Endothelial cell of umbilical vein (primary cell): Measurements from ENCODE around the gene CTF1. TPM values are rescaled to one million over a fixed set of nuclear protein-coding genes. Genes with fewer than 3 reads are reported as not detected.

Experiments used
- BruUV-seq: library from RNA; stranded (reverse); fragments of 400-500 nt; replicated peaks from 2 replicates; lab custom pipeline; 2021; lab: Mats Ljungman, UMichigan
- CTCF ChIA-PET: fragments of 300-600, 350-600 bp; sonication (Branson Sonifier 250); formaldehyde crosslinking; loops from one replicate; lab custom pipeline; 2021; ENCODE audit warnings: antibody characterized with exemption, inconsistent platforms; lab: Charles Lee
- POLR2A ChIA-PET: fragments of 300-600, 350-600 bp; sonication (Branson Sonifier 250); formaldehyde crosslinking; loops from one replicate; lab custom pipeline; 2021; ENCODE audit warnings: antibody characterized with exemption, inconsistent platforms; lab: Charles Lee
- DNase-seq: peaks from one replicate; pipeline ENCODE4 v3.0.0-alpha.2; 2011; ENCODE audit warnings: low read depth, low spot score
- FAIRE-seq: peaks from 2 replicates; lab custom pipeline; 2011; peaks lifted over from hg19 to GRCh38; lab: Jason Lieb, UNC
- H2AFZ ChIP-seq: 2 replicates; pipeline ENCODE4 v1.6.0; 2012; ENCODE audit warnings: low read depth, low read length, control low read depth, inconsistent platforms
- H3K27ac ChIP-seq: 2 replicates; pipeline ENCODE4 v1.5.1; 2011; ENCODE audit warnings: low read depth, mild to moderate bottlenecking, control low read depth, low read length, moderate library complexity; ENCODE audit not compliant: insufficient read depth
- H3K27me3 ChIP-seq, 2 experiments: 2 replicates each; pipeline versions ENCODE4 v1.6.0 to v1.6.1; 2011; ENCODE audit warnings: low read length in 2 of 2, mixed read lengths in 1 of 2; ENCODE audit not compliant: control insufficient read depth in 2 of 2, insufficient read depth in 2 of 2
- H3K36me3 ChIP-seq, 2 experiments: 2 replicates in 1 of 2; 3 replicates in 1 of 2; pipeline ENCODE4 v1.5.1; 2011; ENCODE audit warnings: low read length in 2 of 2, mild to moderate bottlenecking in 1 of 2, moderate library complexity in 1 of 2; ENCODE audit not compliant: control insufficient read depth in 2 of 2, insufficient read depth in 2 of 2; ENCODE audit errors: extremely low read depth in 1 of 2
- H3K4me1 ChIP-seq: 3 replicates; pipeline ENCODE4 v1.5.1; 2011; ENCODE audit warnings: mild to moderate bottlenecking, low read length; ENCODE audit not compliant: control insufficient read depth, insufficient read depth; ENCODE audit errors: extremely low read depth
- H3K4me2 ChIP-seq: 2 replicates; pipeline ENCODE4 v1.6.1; 2011; ENCODE audit warnings: low read length, control low read depth, mixed read lengths; ENCODE audit not compliant: insufficient read depth
- H3K4me3 ChIP-seq, 3 experiments: fragments of 200-600 bp in 1 of 3; sonication (generic), shearing (Covaris generic) in 1 of 3; replicated peaks in 1 of 3; 2 replicates each; pipeline ENCODE4 v1.5.1; 2011 to 2016; ENCODE audit warnings: control low read depth in 3 of 3, low read length in 3 of 3, mild to moderate bottlenecking in 2 of 3, inconsistent platforms in 1 of 3, low read depth in 1 of 3, moderate library complexity in 1 of 3; ENCODE audit not compliant: insufficient read depth in 1 of 3
- H3K79me2 ChIP-seq: 2 replicates; pipeline ENCODE4 v1.6.0; 2012; ENCODE audit warnings: low read length, inconsistent platforms; ENCODE audit not compliant: control insufficient read depth, insufficient read depth
- H3K9ac ChIP-seq: replicated peaks from 2 replicates; pipeline ENCODE3; 2011; ENCODE audit warnings: low read length, control low read depth; ENCODE audit not compliant: insufficient read depth; ENCODE audit errors: extremely low read depth
- H3K9me1 ChIP-seq: replicated peaks from 3 replicates; pipeline ENCODE4 v1.6.0; 2011; ENCODE audit warnings: mild to moderate bottlenecking, low read length; ENCODE audit not compliant: control insufficient read depth, insufficient read depth; ENCODE audit errors: extremely low read depth
- H3K9me3 ChIP-seq: replicated peaks from 2 replicates; pipeline ENCODE4 v1.5.1; 2012; ENCODE audit warnings: low read length, inconsistent platforms; ENCODE audit not compliant: control insufficient read depth, insufficient read depth
- H4K20me1 ChIP-seq: replicated peaks from 2 replicates; pipeline ENCODE3; 2011; ENCODE audit warnings: mild to moderate bottlenecking, low read length; ENCODE audit not compliant: control insufficient read depth, insufficient read depth; ENCODE audit errors: extremely low read depth
- EZH2 ChIP-seq: IDR thresholded peaks from 2 replicates; pipeline ENCODE4 v1.6.1; 2012; ENCODE audit warnings: borderline replicate concordance, low read depth, mild to moderate bottlenecking, moderate library complexity, low read length, inconsistent platforms; ENCODE audit not compliant: severe bottlenecking
- JUN ChIP-seq: IDR thresholded peaks from 2 replicates; pipeline ENCODE4 v1.6.1; 2011; ENCODE audit warnings: borderline replicate concordance, low read depth; ENCODE audit not compliant: insufficient read length, insufficient read depth
- POLR2A ChIP-seq: IDR thresholded peaks from 2 replicates; pipeline ENCODE4 v1.6.1; 2012; ENCODE audit warnings: low read depth, mild to moderate bottlenecking, control low read depth, low read length
- POLR2AphosphoS5 ChIP-seq: IDR thresholded peaks from 2 replicates; pipeline ENCODE4 v1.6.1; 2012; ENCODE audit warnings: low read depth, mild to moderate bottlenecking, control low read depth, low read length, moderate library complexity; ENCODE audit not compliant: insufficient read depth
- dilution Hi-C: fragments of 300-500 bp; cut with MboI; formaldehyde crosslinking; loops from one replicate; pipeline ENCODE4 v1.15.0; 2019; ENCODE audit warnings: low sequenced_read_pairs; ENCODE audit not compliant: extremely low pct_ligation_motif_present
- intact Hi-C: fragments of 100-400 bp; cut with micrococcal nuclease; formaldehyde crosslinking; loops from one replicate; pipeline ENCODE4 v1.10.0; 2022
- polyA plus RNA-seq, 4 experiments: library from polyadenylated mRNA; depleted of rRNA in 3 of 4; stranded (reverse) in 3 of 4; unstranded in 1 of 4; fragments of >200 nt; gene quantifications; 2 replicates each; pipeline versions ENCODE4 v1.2.1 to v1.2.3, GENCODE V29; 2011 to 2012; ENCODE audit warnings: missing spikeins in 1 of 4
- total RNA-seq: library from RNA; stranded (reverse); gene quantifications from 2 replicates; pipeline ENCODE4 v1.2.3, GENCODE V29; 2021
- TF ChIP-seq, protein P1 (sequence below), 2 donors: IDR thresholded peaks; 1 replicate in 1 of 2; 2 replicates in 1 of 2; pipeline ENCODE4 v1.5.1; 2011; ENCODE audit warnings: low read length in 2 of 2, mild to moderate bottlenecking in 2 of 2, moderate library complexity in 2 of 2, control low read depth in 1 of 2, inconsistent platforms in 1 of 2, low read depth in 1 of 2; ENCODE audit not compliant: insufficient read depth in 1 of 2; ENCODE audit errors: extremely low read depth in 1 of 2
- TF ChIP-seq, protein P2 (sequence below): IDR thresholded peaks from 2 replicates; pipeline ENCODE4 v1.6.1; 2011; ENCODE audit not compliant: insufficient read depth, insufficient read length

The CTF1 gene
- total and polyA plus RNA-seq, 2 donors (not counting 3 experiments of a cell fraction or from before 2014, with no cell fraction given), result 1.5 to 4.7 TPM

DNA sequence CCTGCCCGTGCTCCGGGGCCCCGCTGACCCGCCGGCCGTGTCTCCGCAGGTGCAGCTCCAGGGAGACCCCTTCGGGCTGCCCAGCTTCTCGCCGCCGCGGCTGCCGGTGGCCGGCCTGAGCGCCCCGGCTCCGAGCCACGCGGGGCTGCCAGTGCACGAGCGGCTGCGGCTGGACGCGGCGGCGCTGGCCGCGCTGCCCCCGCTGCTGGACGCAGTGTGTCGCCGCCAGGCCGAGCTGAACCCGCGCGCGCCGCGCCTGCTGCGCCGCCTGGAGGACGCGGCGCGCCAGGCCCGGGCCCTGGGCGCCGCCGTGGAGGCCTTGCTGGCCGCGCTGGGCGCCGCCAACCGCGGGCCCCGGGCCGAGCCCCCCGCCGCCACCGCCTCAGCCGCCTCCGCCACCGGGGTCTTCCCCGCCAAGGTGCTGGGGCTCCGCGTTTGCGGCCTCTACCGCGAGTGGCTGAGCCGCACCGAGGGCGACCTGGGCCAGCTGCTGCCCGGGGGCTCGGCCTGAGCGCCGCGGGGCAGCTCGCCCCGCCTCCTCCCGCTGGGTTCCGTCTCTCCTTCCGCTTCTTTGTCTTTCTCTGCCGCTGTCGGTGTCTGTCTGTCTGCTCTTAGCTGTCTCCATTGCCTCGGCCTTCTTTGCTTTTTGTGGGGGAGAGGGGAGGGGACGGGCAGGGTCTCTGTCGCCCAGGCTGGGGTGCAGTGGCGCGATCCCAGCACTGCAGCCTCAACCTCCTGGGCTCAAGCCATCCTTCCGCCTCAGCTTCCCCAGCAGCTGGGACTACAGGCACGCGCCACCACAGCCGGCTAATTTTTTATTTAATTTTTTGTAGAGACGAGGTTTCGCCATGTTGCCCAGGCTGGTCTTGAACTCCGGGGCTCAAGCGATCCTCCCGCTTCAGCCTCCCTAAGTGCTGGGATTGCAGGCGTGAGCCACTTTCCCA is 5.9 kb downstream of the CTF1 start:
- no TSS peak for BruUV-seq
- H4K20me1 ChIP-seq, result no peaks in the 10 kb centered on the region
- DNase-seq (peak; percentile 67), FAIRE-seq (peak; percentile 68)
- no peaks in the 10 kb centered on the region for H3K36me3 ChIP-seq
- H3K27ac ChIP-seq, result peak overlapping the region; percentile 83
- H3K4me2 ChIP-seq, result peak overlapping the region; percentile 63
- peaks cover 24% of the 10 kb centered on the region for H3K4me1 ChIP-seq
- CTCF ChIA-PET, result interaction anchor here (0.7 to 3.5 kb wide), 22 partner anchors 7 to 131 kb away, joined by 3 to 128 read pairs (median 5); partner anchors contain the start of gene BCL7C
- TF ChIP-seq JUN, result no peak
- TF ChIP-seq, protein P1, sequence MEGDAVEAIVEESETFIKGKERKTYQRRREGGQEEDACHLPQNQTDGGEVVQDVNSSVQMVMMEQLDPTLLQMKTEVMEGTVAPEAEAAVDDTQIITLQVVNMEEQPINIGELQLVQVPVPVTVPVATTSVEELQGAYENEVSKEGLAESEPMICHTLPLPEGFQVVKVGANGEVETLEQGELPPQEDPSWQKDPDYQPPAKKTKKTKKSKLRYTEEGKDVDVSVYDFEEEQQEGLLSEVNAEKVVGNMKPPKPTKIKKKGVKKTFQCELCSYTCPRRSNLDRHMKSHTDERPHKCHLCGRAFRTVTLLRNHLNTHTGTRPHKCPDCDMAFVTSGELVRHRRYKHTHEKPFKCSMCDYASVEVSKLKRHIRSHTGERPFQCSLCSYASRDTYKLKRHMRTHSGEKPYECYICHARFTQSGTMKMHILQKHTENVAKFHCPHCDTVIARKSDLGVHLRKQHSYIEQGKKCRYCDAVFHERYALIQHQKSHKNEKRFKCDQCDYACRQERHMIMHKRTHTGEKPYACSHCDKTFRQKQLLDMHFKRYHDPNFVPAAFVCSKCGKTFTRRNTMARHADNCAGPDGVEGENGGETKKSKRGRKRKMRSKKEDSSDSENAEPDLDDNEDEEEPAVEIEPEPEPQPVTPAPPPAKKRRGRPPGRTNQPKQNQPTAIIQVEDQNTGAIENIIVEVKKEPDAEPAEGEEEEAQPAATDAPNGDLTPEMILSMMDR (IDR thresholded peaks at IDR 0.05; ENCODE audit: extremely low read depth in 1 of 2, insufficient read depth in 1 of 2, low read depth in 1 of 2, low read length in 2 of 2), result peak; percentile 16 to 34
- TF ChIP-seq, protein P2, sequence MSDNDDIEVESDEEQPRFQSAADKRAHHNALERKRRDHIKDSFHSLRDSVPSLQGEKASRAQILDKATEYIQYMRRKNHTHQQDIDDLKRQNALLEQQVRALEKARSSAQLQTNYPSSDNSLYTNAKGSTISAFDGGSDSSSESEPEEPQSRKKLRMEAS, result no peak
- TF ChIP-seq EZH2, result no peak
- peak; percentile 82 for TF ChIP-seq POLR2AphosphoS5
- peak; percentile 90 for TF ChIP-seq POLR2A
- H3K9me1 ChIP-seq, result no peaks in the 10 kb centered on the region
- H2AFZ ChIP-seq, result peak overlapping the region; percentile 64
- dilution Hi-C loops (no loop called here), intact Hi-C loops (loop anchor here (1.0 kb wide), 1 partner anchor 58 kb away; no protein-coding TSS in a partner anchor)
- no peaks in the 10 kb centered on the region for H3K27me3 ChIP-seq
- H3K9me3 ChIP-seq, result no peaks in the 10 kb centered on the region
- H3K79me2 ChIP-seq, result no peaks in the 10 kb centered on the region
- peak overlapping the region; percentile 64 for H3K9ac ChIP-seq
- POLR2A ChIA-PET, result interaction anchor here (1.6 kb wide), 1 partner anchor 58 kb away, joined by 6 read pairs; no protein-coding TSS in a partner anchor
- H3K4me3 ChIP-seq, result peak overlapping the region; percentile 12 to 34 (median 31)
